ENCODE data around the gene IL1R1. TPM values are rescaled to one million over a fixed set of nuclear protein-coding genes. Genes with fewer than 3 reads are reported as not detected.

IL1R1 gene
- total and polyA plus RNA-seq, 2 donors (not counting 1 experiment from before 2014, with no cell fraction given) = 110 to 232 TPM

DNA sequence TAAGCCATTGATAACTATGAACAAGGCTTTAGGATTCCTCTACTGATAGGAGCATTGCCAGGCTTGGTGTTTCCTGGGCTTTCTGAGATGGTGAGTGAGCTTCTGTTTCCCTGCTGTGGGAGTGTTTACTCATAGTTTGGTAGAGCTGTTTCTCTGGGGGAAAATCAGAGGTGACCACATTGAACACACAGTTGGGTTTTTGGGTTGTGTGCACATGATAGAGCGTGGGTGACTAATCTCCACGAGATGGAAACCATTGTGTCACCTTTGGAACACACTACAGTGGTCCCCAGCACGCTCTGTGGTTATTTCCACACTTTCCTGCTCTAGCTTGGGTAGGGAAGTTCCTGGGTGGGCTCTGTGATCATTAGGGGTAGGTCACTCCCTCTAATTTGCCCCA lies 5.4 kb downstream of the IL1R1 start:
- H3K4me3 ChIP-seq (replicated peaks in 1 of 4; ENCODE audit: control extremely low read depth in 1 of 4, insufficient read depth in 1 of 4, low read depth in 3 of 4, low read length in 4 of 4) = no peak overlapping the region
- peaks cover 11% of the 10 kb centered on the region for H3K9me3 ChIP-seq (ENCODE audit: control insufficient read depth, insufficient read depth, low read depth, low read length)
- no peaks in the 10 kb centered on the region for H3K27me3 ChIP-seq (ENCODE audit: control insufficient read depth, insufficient read depth, low read length)
- no peak overlapping the region for H3K9ac ChIP-seq (ENCODE audit: insufficient read depth, low read length)
- DNase-seq (ENCODE audit: low read depth in 2 of 2) = peak in 1 of 2 donors; percentile 76
- H4K20me1 ChIP-seq (ENCODE audit: control insufficient read depth, extremely low read depth, insufficient read depth, low read length) = no peaks in the 10 kb centered on the region
- H3K27ac ChIP-seq (ENCODE audit: insufficient read depth, low read length) = no peak overlapping the region
- no peak overlapping the region for H2AFZ ChIP-seq (ENCODE audit: low read length)
- H3K36me3 ChIP-seq (ENCODE audit: control insufficient read depth, insufficient read depth, low read length) = peaks cover 14% of the 10 kb centered on the region
- H3K79me2 ChIP-seq (ENCODE audit: control insufficient read depth, insufficient read depth, low read length) = peaks cover 73% of the 10 kb centered on the region
- TF ChIP-seq EZH2 (IDR thresholded peaks at IDR 0.05; ENCODE audit: low read length, missing control alignments) (no peak), CTCF (conservative IDR thresholded peaks at IDR 0.05 in 1 of 2, IDR thresholded peaks at IDR 0.05 in 1 of 2; ENCODE audit: low read depth in 1 of 2, low read length in 2 of 2) (no peak)
- H3K4me1 ChIP-seq (ENCODE audit: control insufficient read depth, extremely low read depth, insufficient read depth, low read length) = no peaks in the 10 kb centered on the region
- no peak overlapping the region for H3K4me2 ChIP-seq (ENCODE audit: extremely low read depth, insufficient read depth, low read length)

DNA sequence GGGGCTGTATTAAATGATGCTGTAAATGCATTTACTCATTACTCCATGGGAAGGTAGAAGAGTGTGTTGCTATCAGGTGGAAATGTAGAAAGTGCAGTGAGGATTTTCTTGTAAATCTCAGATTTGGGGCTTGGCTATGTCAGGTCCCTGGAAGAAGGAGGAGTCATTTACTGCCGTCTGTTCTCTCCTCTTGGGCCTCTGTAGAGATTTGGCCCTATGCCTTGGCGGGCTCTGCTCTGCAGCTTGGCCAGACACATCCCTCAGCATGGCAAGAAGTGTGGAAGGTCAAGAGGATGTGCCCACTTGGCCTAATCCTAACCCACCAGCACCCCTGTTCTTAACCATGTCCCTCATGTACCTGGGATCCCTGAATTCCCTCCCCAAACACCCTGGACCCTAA lies 6.7 kb downstream of the IL1R1 start:
- H3K27me3 ChIP-seq (ENCODE audit: control insufficient read depth, insufficient read depth, low read length) = no peaks in the 10 kb centered on the region
- H3K9ac ChIP-seq (ENCODE audit: insufficient read depth, low read length) = no peak overlapping the region
- peaks cover 11% of the 10 kb centered on the region for H3K9me3 ChIP-seq (ENCODE audit: control insufficient read depth, insufficient read depth, low read depth, low read length)
- no peaks in the 10 kb centered on the region for H3K4me1 ChIP-seq (ENCODE audit: control insufficient read depth, extremely low read depth, insufficient read depth, low read length)
- peaks cover 60% of the 10 kb centered on the region for H3K79me2 ChIP-seq (ENCODE audit: control insufficient read depth, insufficient read depth, low read length)
- DNase-seq (ENCODE audit: low read depth in 2 of 2) = no peak
- H3K36me3 ChIP-seq (ENCODE audit: control insufficient read depth, insufficient read depth, low read length) = peaks cover 14% of the 10 kb centered on the region
- H4K20me1 ChIP-seq (ENCODE audit: control insufficient read depth, extremely low read depth, insufficient read depth, low read length) = no peaks in the 10 kb centered on the region
- H3K4me2 ChIP-seq (ENCODE audit: extremely low read depth, insufficient read depth, low read length) = no peak overlapping the region
- TF ChIP-seq EZH2 (IDR thresholded peaks at IDR 0.05; ENCODE audit: low read length, missing control alignments) (no peak), CTCF (conservative IDR thresholded peaks at IDR 0.05 in 1 of 2, IDR thresholded peaks at IDR 0.05 in 1 of 2; ENCODE audit: low read depth in 1 of 2, low read length in 2 of 2) (no peak)
- no peak overlapping the region for H2AFZ ChIP-seq (ENCODE audit: low read length)
- no peak overlapping the region for H3K27ac ChIP-seq (ENCODE audit: insufficient read depth, low read length)
- no peak overlapping the region for H3K4me3 ChIP-seq (replicated peaks in 1 of 4; ENCODE audit: control extremely low read depth in 1 of 4, insufficient read depth in 1 of 4, low read depth in 3 of 4, low read length in 4 of 4)

GRCh38 chr2:102149644-102150455 lies 7.3 kb downstream of the IL1R1 start:
- Histone ChIP-seq H3K36me3 (ENCODE audit: control insufficient read depth, insufficient read depth, low read length) (peaks cover 16% of the 10 kb centered on the region), H3K27ac (ENCODE audit: insufficient read depth, low read length) (no peak overlapping the region), H3K4me3 (replicated peaks in 1 of 4; ENCODE audit: control extremely low read depth in 1 of 4, insufficient read depth in 1 of 4, low read depth in 3 of 4, low read length in 4 of 4) (no peak overlapping the region), H3K4me1 (ENCODE audit: control insufficient read depth, extremely low read depth, insufficient read depth, low read length) (no peaks in the 10 kb centered on the region), H3K9me3 (ENCODE audit: control insufficient read depth, insufficient read depth, low read depth, low read length) (peaks cover 8% of the 10 kb centered on the region), H3K27me3 (ENCODE audit: control insufficient read depth, insufficient read depth, low read length) (no peaks in the 10 kb centered on the region), H2AFZ (ENCODE audit: low read length) (no peak overlapping the region), H3K79me2 (ENCODE audit: control insufficient read depth, insufficient read depth, low read length) (peaks cover 54% of the 10 kb centered on the region), H3K9ac (ENCODE audit: insufficient read depth, low read length) (no peak overlapping the region), H3K4me2 (ENCODE audit: extremely low read depth, insufficient read depth, low read length) (no peak overlapping the region), H4K20me1 (ENCODE audit: control insufficient read depth, extremely low read depth, insufficient read depth, low read length) (no peaks in the 10 kb centered on the region)
- DNase-seq (ENCODE audit: low read depth in 2 of 2) = peak in 1 of 2 donors; percentile 58
- TF ChIP-seq EZH2 (IDR thresholded peaks at IDR 0.05; ENCODE audit: low read length, missing control alignments) = no peak
- TF ChIP-seq CTCF (conservative IDR thresholded peaks at IDR 0.05 in 1 of 2, IDR thresholded peaks at IDR 0.05 in 1 of 2; ENCODE audit: low read depth in 1 of 2, low read length in 2 of 2) = no peak

Measured in fibroblast of lung (primary cell).